Fibroblast of the aortic adventitia (primary cell): ENCODE data around the gene OTULIN. TPM values are rescaled to one million over a fixed set of nuclear protein-coding genes. Genes with fewer than 3 reads are reported as not detected.
A peak's percentile ranks its signal among the peaks of the same experiment; 100 is the strongest.

ENCODE experiments used
- DNase-seq: peaks from one replicate; pipeline ENCODE4 v3.0.0-alpha.2; 2010; ENCODE audit warnings: low read depth
- H3K4me3 ChIP-seq: 2 replicates; pipeline ENCODE4 v1.5.1; 2011; ENCODE audit warnings: low read depth, mild to moderate bottlenecking, control low read depth, low read length, moderate library complexity
- total RNA-seq: library from RNA; depleted of rRNA; stranded (reverse); fragments of >200 nt; gene quantifications from 2 replicates; pipeline ENCODE4 v1.2.3, GENCODE V29; 2012; ENCODE audit warnings: low replicate concordance
- TF ChIP-seq, protein P1 (sequence below): IDR thresholded peaks from 2 replicates; pipeline ENCODE4 v1.5.1; 2011; ENCODE audit warnings: mild to moderate bottlenecking, low read length, control low read depth, inconsistent platforms; ENCODE audit not compliant: insufficient read depth

The OTULIN gene
- total RNA-seq, 1 donor = 26.2 TPM

DNA sequence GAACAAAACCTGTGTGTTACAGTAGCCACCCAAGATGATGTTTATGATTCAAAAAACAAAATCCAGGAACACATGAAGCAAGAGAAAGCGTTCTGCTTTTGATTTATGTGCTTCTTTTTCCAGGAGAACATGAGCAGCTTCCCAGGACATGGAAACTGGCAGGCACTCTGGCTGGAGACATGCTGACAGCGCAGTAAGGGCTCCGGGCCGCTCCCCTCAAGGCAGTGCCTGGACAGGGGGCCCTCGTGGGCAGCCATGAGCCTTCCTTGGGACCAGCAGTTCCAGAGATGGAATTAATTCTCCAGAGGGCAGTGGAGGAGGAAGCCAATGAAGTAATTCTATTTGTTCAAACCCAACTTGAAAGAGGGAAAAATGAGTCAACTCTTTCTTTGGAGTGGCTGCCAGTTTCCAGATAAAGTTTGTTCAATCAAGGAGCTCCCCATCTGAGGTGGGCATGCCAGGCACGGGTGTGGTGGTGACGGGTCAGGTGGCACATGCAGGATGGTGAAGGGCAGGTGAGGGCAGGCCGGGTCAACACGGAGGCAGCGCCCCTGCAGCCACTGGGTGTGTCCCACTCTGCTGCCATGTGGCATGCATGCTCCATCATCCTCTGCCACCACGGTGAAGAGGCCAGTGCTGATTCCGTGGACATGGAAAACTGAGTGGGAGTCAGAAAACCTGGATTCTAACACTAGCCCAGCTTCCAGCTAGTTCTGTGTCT, 83.8 kb downstream of the OTULIN start:
- DNase-seq = peak; percentile 41
- no peak overlapping the region for H3K4me3 ChIP-seq
- TF ChIP-seq, protein P1, sequence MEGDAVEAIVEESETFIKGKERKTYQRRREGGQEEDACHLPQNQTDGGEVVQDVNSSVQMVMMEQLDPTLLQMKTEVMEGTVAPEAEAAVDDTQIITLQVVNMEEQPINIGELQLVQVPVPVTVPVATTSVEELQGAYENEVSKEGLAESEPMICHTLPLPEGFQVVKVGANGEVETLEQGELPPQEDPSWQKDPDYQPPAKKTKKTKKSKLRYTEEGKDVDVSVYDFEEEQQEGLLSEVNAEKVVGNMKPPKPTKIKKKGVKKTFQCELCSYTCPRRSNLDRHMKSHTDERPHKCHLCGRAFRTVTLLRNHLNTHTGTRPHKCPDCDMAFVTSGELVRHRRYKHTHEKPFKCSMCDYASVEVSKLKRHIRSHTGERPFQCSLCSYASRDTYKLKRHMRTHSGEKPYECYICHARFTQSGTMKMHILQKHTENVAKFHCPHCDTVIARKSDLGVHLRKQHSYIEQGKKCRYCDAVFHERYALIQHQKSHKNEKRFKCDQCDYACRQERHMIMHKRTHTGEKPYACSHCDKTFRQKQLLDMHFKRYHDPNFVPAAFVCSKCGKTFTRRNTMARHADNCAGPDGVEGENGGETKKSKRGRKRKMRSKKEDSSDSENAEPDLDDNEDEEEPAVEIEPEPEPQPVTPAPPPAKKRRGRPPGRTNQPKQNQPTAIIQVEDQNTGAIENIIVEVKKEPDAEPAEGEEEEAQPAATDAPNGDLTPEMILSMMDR = no peak

Other genes starting within 250 kb of the OTULIN start
- 0.33 and 1.6 TPM in 2 replicates for gene OTULINL, start 82.9 kb upstream of the OTULIN start, total RNA-seq
- gene ANKH, start 207.1 kb downstream of the OTULIN start, total RNA-seq = 36.0 and 82.2 TPM in 2 replicates